NCI-H2227 treated with DMSO at 0.1 percent for 48 hours (cell line): ENCODE results near the gene GALNT12.
A peak's percentile ranks its signal among the peaks of the same experiment; 100 is the strongest.

Experiments used
- DNase-seq: peaks from one replicate; lab custom pipeline; 2025; lab: John Stamatoyannopoulos, UW

The GALNT12 gene

GRCh38 chr9:98833090-98833956, 25.9 kb downstream of the GALNT12 start:
- no peak for DNase-seq

GRCh38 chr9:98834386-98834785, 26.9 kb downstream of the GALNT12 start:
- no peak for DNase-seq

- DNase-seq = no peak
Measured at GRCh38 chr9:98836206-98836605, 28.7 kb downstream of the GALNT12 start.

DNA sequence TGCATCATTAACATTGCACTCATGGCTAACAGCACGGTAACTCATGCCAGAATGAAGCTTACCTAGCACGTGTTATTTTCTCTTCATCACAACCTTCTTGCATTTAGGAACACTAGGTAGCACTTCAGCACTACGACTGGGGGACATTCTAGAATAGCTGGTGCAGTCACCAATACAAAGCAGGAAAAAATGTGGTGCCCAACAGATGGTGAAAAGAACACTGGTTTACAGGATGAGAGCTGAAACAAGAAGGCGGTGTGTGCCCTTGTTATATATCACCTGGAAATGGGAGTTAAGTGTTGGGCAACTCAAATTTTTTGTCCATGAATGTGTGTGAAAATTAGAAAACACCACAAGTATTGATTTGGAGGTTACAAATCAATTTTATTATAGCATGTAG, 30.0 kb downstream of the GALNT12 start:
- DNase-seq = no peak

DNA sequence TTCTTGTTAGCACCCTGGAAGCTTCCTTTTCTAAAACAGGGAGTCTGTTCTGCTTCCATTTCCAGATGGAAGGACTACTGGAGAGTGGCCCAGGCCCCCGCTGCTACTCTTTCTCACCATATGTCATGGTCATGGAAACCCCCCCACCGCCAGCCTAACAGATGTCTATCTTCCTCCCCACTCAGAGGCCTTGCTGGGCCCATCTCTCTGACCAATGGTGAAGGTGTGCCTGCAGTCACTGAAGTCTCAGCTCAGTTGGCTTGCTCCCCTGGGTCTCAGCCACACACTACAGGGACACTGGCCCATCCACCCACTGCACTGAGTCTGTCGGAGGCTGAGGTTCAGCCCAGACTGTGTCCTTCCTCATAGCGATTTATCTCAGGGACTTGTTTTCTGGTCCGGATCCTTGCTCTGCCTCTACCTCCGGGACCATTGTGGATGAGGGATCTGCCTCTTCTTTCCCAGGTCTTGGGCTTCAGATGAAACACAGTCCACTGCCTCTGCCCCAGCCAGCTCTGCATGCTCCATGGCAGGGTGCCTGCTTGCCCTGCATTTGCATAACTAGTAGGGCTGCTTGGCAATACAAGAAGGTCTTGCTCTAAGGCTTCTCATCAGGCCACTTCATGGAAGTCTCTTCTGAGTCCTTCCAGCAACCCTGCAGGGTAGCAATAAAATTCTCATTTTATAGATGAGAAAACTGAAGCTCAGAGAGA, 30.8 kb downstream of the GALNT12 start:
- DNase-seq = no peak

DNA sequence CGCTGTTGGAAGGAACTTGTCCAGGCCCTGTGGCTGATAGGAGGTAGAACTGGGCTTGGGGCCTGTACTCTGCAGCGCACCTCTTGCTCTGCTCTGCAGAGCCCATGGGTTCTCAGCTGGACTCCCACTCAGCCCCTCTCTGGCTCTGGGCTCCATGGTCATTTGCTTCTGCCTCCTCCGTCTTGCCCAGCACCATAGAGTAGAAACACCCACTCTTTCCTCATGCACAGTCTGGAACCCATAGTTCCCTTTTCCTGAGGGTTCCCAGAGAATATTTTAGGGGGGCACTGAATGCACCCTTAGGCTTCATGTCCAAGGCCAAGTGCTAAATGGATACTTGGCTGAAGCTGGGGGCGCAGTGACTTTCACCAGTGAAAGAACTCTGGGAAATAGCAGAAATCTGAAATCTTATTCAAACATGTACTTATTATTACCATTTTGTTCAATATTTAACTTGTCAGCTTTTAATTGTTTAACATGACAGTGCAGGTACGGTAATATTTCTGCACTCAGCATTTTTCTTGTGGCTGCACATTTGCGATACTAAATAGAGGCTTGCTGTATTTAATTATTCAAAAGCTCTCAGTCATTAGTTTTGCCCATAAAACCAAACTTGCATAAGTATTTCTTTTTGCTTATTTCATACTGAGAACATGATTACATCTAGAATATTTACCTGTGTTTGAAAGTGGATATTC, 31.5 kb downstream of the GALNT12 start:
- no peak for DNase-seq

- DNase-seq = no peak
Measured at GRCh38 chr9:98839724-98840123, 32.3 kb downstream of the GALNT12 start.

- no peak for DNase-seq
Measured at GRCh38 chr9:98842510-98842909, 35.0 kb downstream of the GALNT12 start.

- DNase-seq = no peak
Measured at GRCh38 chr9:98846081-98846480, 38.6 kb downstream of the GALNT12 start.

DNA sequence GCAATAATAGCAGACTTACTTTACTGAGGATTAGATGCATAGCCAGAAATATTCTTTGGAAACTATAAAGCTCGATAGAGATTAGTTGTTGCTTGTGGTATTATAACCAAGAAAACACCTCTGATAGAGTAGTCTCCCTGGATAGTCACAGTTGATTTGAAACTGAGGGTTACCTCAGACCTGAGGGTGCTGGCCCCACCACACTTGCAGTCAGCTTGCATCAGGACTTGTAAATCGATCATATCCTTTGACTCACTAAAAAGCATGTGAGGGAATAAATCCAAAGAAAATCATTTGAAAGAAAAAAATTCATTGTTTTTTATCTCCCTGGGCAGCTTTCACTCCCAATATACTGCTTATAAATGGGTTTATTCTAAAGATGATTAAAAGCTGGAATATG, 39.4 kb downstream of the GALNT12 start:
- DNase-seq = no peak

DNA sequence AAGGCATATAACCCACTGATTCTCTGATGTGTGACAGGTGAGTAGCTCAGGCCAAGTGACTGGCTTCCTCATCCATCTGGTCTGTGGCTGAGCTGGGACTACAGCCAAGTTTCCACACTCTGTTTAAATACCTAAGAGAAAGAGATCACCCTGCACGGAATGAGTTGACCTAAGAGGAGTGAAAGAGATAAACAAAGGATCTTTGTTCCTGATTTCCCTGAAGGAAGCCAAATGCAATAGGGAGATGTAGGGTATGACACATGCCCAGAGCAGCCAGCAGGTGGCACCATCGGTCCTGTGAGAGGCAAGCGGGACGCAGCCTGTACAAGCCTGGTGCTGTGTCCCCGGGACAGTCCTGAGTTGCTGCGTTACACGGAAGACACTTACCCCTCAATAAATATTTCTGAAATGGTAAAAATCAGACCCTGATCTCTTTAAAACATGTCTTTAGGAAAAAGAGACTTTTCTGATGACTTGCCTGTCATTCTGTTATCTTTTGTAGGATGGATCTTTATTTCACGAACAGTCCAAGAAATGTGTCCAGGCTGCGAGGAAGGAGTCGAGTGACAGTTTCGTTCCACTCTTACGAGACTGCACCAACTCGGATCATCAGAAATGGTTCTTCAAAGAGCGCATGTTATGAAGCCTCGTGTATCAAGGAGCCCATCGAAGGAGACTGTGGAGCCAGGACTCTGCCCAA, 41.1 kb downstream of the GALNT12 start:
- peak; percentile 30 for DNase-seq

- DNase-seq = no peak
Measured at GRCh38 chr9:98849563-98849962, 42.1 kb downstream of the GALNT12 start.

DNA sequence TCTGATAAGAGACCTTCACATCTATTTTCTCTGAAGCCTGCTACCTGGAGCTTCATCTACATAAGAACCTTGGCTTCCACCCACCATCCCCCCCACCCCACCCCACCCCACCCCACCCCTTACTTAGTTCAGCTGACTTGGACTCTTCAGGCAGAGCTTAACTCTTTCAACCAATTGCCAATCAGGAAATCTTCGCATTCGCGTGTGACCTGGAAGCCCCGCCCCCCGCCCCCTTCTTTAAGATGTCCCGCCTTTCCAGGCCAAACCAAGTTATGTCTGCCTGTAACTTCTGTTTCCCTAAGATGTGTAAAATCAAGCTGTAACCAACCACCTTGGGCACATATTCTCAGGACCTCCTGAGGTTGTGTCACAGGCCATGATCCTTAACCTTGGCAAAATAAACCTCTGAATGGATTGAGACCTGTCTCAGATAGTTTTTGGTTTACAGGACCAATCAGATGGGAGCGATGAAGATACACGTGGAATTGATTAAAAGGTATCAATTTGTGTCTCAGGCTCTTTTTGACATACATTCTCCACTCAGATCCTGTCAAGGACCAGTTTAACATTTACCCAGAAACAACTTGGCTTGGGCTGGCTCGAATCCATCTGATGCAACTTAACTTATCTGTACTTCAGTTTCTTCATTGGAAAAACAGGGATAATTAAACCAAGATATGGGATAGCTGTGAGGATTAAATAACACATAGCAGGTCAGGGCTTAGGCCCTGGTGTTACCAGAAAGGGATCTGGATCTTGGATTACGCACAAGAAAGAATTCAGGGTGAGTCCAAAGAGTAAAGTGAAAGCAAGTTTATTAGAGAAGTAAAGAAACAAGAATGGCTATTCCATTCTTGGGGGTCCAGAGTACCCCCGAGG, 43.6 kb downstream of the GALNT12 start:
- DNase-seq = no peak

GRCh38 chr9:98851730-98852459, 44.4 kb downstream of the GALNT12 start:
- DNase-seq = no peak

DNA sequence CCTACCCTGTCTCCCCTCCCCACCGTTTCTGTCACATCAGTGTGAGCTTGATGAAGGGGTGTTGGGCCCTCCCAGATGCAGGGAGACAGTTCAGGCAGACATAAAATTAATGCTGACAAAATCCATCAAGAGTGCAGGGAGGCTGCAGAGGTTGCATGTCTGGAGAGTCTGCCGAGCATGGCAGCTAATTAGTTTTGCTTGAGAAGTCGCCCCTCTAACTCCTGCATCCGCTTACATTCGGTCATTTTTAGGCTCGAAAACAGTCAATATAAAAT, 44.9 kb downstream of the GALNT12 start:
- no peak for DNase-seq

GRCh38 chr9:98852961-98853360, 45.5 kb downstream of the GALNT12 start:
- no peak for DNase-seq

GRCh38 chr9:98854266-98854665, 46.8 kb downstream of the GALNT12 start:
- DNase-seq = no peak

DNA sequence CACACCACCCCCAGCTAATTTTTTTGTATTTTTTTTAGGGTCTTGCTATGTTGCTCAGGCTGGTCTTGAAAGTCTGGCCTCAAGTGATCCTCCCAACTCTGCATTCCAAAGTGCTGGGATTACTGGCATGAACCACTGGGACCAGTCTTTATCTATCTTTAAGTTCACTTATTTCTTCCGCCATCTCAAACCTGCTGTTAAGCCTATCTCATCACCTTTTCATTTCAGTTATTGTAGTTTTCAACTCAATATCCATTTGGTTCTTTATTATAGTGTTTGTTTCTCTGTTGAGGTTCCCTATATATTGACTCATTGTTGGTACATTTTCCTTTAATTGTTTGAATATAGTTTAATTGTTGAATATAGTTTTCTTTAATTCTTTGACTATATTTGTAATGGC, 48.1 kb downstream of the GALNT12 start:
- no peak for DNase-seq

GRCh38 chr9:98856982-98857381, 49.5 kb downstream of the GALNT12 start:
- DNase-seq = no peak

GRCh38 chr9:98859941-98860340, 52.5 kb downstream of the GALNT12 start:
- no peak for DNase-seq

GRCh38 chr9:98860871-98861293, 53.4 kb downstream of the GALNT12 start:
- no peak for DNase-seq
